SK-N-SH treated with all-trans-retinoic acid at 6 μM for 48 hours (cell line): ENCODE data around the gene DVL1.

ENCODE experiments used
- GLIS3 ChIP-seq: fragments of 250-450 bp; sonication (Bioruptor Pico); IDR thresholded peaks from 2 replicates; pipeline ENCODE4 v1.5.0; 2020; ENCODE audit warnings: mild to moderate bottlenecking, moderate library complexity
- PATZ1 ChIP-seq: fragments of 250-450 bp; sonication (Bioruptor Pico); IDR thresholded peaks from 2 replicates; pipeline ENCODE4 v1.8.0; 2020; ENCODE audit warnings: mild to moderate bottlenecking, moderate library complexity, borderline replicate concordance
- TOX ChIP-seq: fragments of 250-450 bp; sonication (Bioruptor Pico); IDR thresholded peaks from 2 replicates; pipeline ENCODE4 v1.8.0; 2021; ENCODE audit warnings: mild to moderate bottlenecking, moderate library complexity, borderline replicate concordance
- ZC3H10 ChIP-seq: fragments of 250-450 bp; sonication (Bioruptor Pico); IDR thresholded peaks from 2 replicates; pipeline ENCODE4 v1.5.1; 2021; ENCODE audit warnings: mild to moderate bottlenecking, moderate library complexity
- ZFP3 ChIP-seq: fragments of 250-450 bp; sonication (Bioruptor Pico); IDR thresholded peaks from 2 replicates; pipeline ENCODE4 v1.5.0; 2020; ENCODE audit warnings: mild to moderate bottlenecking, moderate library complexity
- ZFP30 ChIP-seq: fragments of 450-650 bp; formaldehyde crosslinking; IDR thresholded peaks from 2 replicates; pipeline ENCODE4 v1.5.0; 2022; ENCODE audit warnings: mild to moderate bottlenecking, moderate library complexity

GRCh38 chr1:1285611-1286311, 63.5 kb downstream of the DVL1 start:
- no peak for TF ChIP-seq ZFP30 (CRISPR knock-in tag)
- no peak for TF ChIP-seq PATZ1 (CRISPR knock-in tag)
- TF ChIP-seq ZC3H10 (CRISPR knock-in tag) = no peak
- no peak for TF ChIP-seq ZFP3
- TF ChIP-seq TOX = no peak
- TF ChIP-seq GLIS3 = no peak
